IMR-90 (cell line): Measurements from ENCODE around the gene ZNF587B. TPM values are rescaled to one million over a fixed set of nuclear protein-coding genes. Genes with fewer than 3 reads are reported as not detected.

Experiments used
- ATAC-seq: fragments of 200-7000 bp; cut with Tn5 transposase; 2 replicates; pipeline ENCODE4 v1.9.1; 2020; ENCODE audit warnings: low read depth, mild to moderate bottlenecking, moderate library complexity
- BruUV-seq: library from RNA; stranded (reverse); fragments of 400-500 nt; replicated peaks from 2 replicates; lab custom pipeline; 2021; lab: Mats Ljungman, UMichigan
- CTCF ChIA-PET: fragments of 300-600 bp; formaldehyde crosslinking; extraction: SDS; loops from one replicate; lab custom pipeline; 2021; ENCODE audit warnings: antibody characterized with exemption; lab: Yijun Ruan, JAX
- POLR2A ChIA-PET: fragments of 300-600 bp; sonication (Branson Sonifier 250); formaldehyde crosslinking; loops from one replicate; lab custom pipeline; 2022; ENCODE audit warnings: antibody characterized with exemption; ENCODE audit not compliant: unreplicated experiment; lab: Charles Lee
- DNase-seq: peaks from one replicate; pipeline ENCODE4 v3.0.0; 2013
- H2AFZ ChIP-seq: replicated peaks from 2 replicates; pipeline ENCODE3; 2013; ENCODE audit warnings: low read length, mild to moderate bottlenecking; ENCODE audit not compliant: poor library complexity
- H2AK5ac ChIP-seq: 2 replicates; pipeline ENCODE4 v1.6.1; 2013; ENCODE audit warnings: low read depth, low read length, inconsistent platforms
- H2AK9ac ChIP-seq: replicated peaks from 2 replicates; pipeline ENCODE3; 2013; ENCODE audit warnings: mild to moderate bottlenecking, low read depth, low read length, moderate library complexity; ENCODE audit not compliant: poor library complexity
- H2BK120ac ChIP-seq: 2 replicates; pipeline ENCODE4 v1.6.1; 2013; ENCODE audit warnings: low read depth, low read length, inconsistent platforms
- H2BK15ac ChIP-seq: 3 replicates; pipeline ENCODE4 v1.6.1; 2013; ENCODE audit warnings: low read depth, low read length, inconsistent platforms
- H2BK20ac ChIP-seq: 2 replicates; pipeline ENCODE4 v1.6.1; 2013; ENCODE audit warnings: low read depth, mild to moderate bottlenecking, inconsistent platforms, low read length, moderate library complexity
- H2BK5ac ChIP-seq: 2 replicates; pipeline ENCODE4 v1.6.1; 2013; ENCODE audit warnings: mild to moderate bottlenecking, low read depth, low read length, inconsistent platforms; ENCODE audit not compliant: poor library complexity, severe bottlenecking
- H3K14ac ChIP-seq: replicated peaks from 2 replicates; pipeline ENCODE4 v1.6.1; 2013; ENCODE audit warnings: low read depth, low read length, inconsistent platforms
- H3K18ac ChIP-seq: 2 replicates; pipeline ENCODE4 v1.6.1; 2013; ENCODE audit warnings: low read depth, low read length, control low read depth
- H3K23ac ChIP-seq: 2 replicates; pipeline ENCODE4 v1.6.1; 2013; ENCODE audit warnings: low read depth, low read length, inconsistent platforms
- H3K27ac ChIP-seq: 2 replicates; pipeline ENCODE4 v1.5.1; 2013; ENCODE audit warnings: mild to moderate bottlenecking, control low read depth, low read length; ENCODE audit not compliant: insufficient read depth
- H3K27me3 ChIP-seq: 2 replicates; pipeline ENCODE4 v1.6.1; 2013; ENCODE audit warnings: low read length; ENCODE audit not compliant: control insufficient read depth, insufficient read depth
- H3K36me3 ChIP-seq: 2 replicates; pipeline ENCODE4 v1.6.1; 2013; ENCODE audit warnings: low read length, mixed read lengths; ENCODE audit not compliant: control insufficient read depth, insufficient read depth
- H3K4ac ChIP-seq: 2 replicates; pipeline ENCODE4 v1.6.1; 2013; ENCODE audit warnings: low read depth, low read length, inconsistent platforms
- H3K4me1 ChIP-seq: 2 replicates; pipeline ENCODE4 v1.6.1; 2013; ENCODE audit warnings: low read length, mixed read lengths; ENCODE audit not compliant: control insufficient read depth, insufficient read depth
- H3K4me2 ChIP-seq: 2 replicates; pipeline ENCODE4 v1.6.1; 2013; ENCODE audit warnings: low read depth, mild to moderate bottlenecking, control low read depth, low read length, moderate library complexity
- H3K4me3 ChIP-seq: 2 replicates; pipeline ENCODE4 v1.5.1; 2013; ENCODE audit warnings: low read depth, mild to moderate bottlenecking, control low read depth, low read length, moderate library complexity; ENCODE audit not compliant: insufficient read depth
- H3K56ac ChIP-seq: 2 replicates; pipeline ENCODE4 v1.6.1; 2013; ENCODE audit warnings: low read length, inconsistent platforms; ENCODE audit not compliant: insufficient read depth; ENCODE audit errors: extremely low read depth
- H3K79me1 ChIP-seq, 2 experiments: 2 replicates each; pipeline ENCODE4 v1.6.1; 2013; ENCODE audit warnings: low read length in 2 of 2, inconsistent platforms in 1 of 2, low read depth in 1 of 2
- H3K9ac ChIP-seq: 2 replicates; pipeline ENCODE4 v1.6.1; 2013; ENCODE audit warnings: low read depth, low read length, control low read depth
- H3K9me1 ChIP-seq: 2 replicates; pipeline ENCODE4 v1.6.1; 2013; ENCODE audit warnings: low read length, inconsistent platforms; ENCODE audit not compliant: insufficient read depth
- H3K9me3 ChIP-seq: 2 replicates; pipeline ENCODE4 v1.6.1; 2013; ENCODE audit warnings: low read length; ENCODE audit not compliant: control insufficient read depth, insufficient read depth
- H4K20me1 ChIP-seq: 2 replicates; pipeline ENCODE4 v1.6.1; 2013; ENCODE audit warnings: low read length, inconsistent platforms; ENCODE audit not compliant: insufficient read depth
- H4K5ac ChIP-seq: 2 replicates; pipeline ENCODE4 v1.6.1; 2013; ENCODE audit warnings: mild to moderate bottlenecking, low read depth, low read length, control low read depth
- H4K8ac ChIP-seq, 2 experiments: 2 replicates each; pipeline ENCODE4 v1.6.1; 2013; ENCODE audit warnings: low read depth in 2 of 2, low read length in 2 of 2, control low read depth in 1 of 2, inconsistent platforms in 1 of 2
- H4K91ac ChIP-seq: 2 replicates; pipeline ENCODE4 v1.6.1; 2013; ENCODE audit warnings: low read depth, low read length, inconsistent platforms; ENCODE audit not compliant: insufficient read depth
- BHLHE40 ChIP-seq: fragments of 150-350 bp; IDR thresholded peaks from 2 replicates; pipeline ENCODE4 v1.6.1; 2016; ENCODE audit warnings: mild to moderate bottlenecking, low read depth, low read length
- CEBPB ChIP-seq: IDR thresholded peaks from 2 replicates; pipeline ENCODE4 v1.6.1; 2012; ENCODE audit warnings: low read depth, low read length, improper control_type of control experiment
- CHD1 ChIP-seq: IDR thresholded peaks from 2 replicates; pipeline ENCODE4 v1.6.1; 2012; ENCODE audit warnings: low read depth, low read length, improper control_type of control experiment
- FOS ChIP-seq: fragments of 150-350 bp; IDR thresholded peaks from 2 replicates; pipeline ENCODE4 v1.6.1; 2016; ENCODE audit warnings: low read depth, low read length
- MAZ ChIP-seq: IDR thresholded peaks from 2 replicates; pipeline ENCODE4 v1.6.1; 2012; ENCODE audit warnings: low read depth, mild to moderate bottlenecking, low read length, improper control_type of control experiment, moderate library complexity, borderline replicate concordance
- MXI1 ChIP-seq: IDR thresholded peaks from 2 replicates; pipeline ENCODE4 v1.6.1; 2012; ENCODE audit warnings: low read depth, mild to moderate bottlenecking, low read length, moderate library complexity, borderline replicate concordance
- NFE2L2 ChIP-seq: fragments of 150-350 bp; IDR thresholded peaks from 2 replicates; pipeline ENCODE4 v1.6.1; 2016; ENCODE audit warnings: low read depth, mild to moderate bottlenecking, low read length
- POLR2A ChIP-seq: IDR thresholded peaks from 2 replicates; pipeline ENCODE4 v1.6.1; 2012; ENCODE audit warnings: mild to moderate bottlenecking, low read depth, low read length
- RAD21 ChIP-seq: IDR thresholded peaks from 2 replicates; pipeline ENCODE4 v1.6.1; 2012; ENCODE audit warnings: low read length, improper control_type of control experiment
- SMC3 ChIP-seq: fragments of 150-350 bp; IDR thresholded peaks from 2 replicates; pipeline ENCODE4 v1.6.1; 2016; ENCODE audit warnings: low read depth, mild to moderate bottlenecking, antibody characterized with exemption, low read length, moderate library complexity
- WGBS, 2 experiments: methylation state at CpG; one replicate each; pipeline versions ENCODE4 v1.1.5 to v1.1.7; 2013; ENCODE audit warnings: missing lambda C conversion rate in 2 of 2; ENCODE audit not compliant: insufficient read length in 1 of 2; ENCODE audit errors: extremely low coverage in 2 of 2; 5-methylcytosine and 5-hydroxymethylcytosine counted together
- dilution Hi-C: fragments of 300-500 bp; cut with HindIII; formaldehyde crosslinking; loops from one replicate; pipeline ENCODE4 v1.14.3; 2018; ENCODE audit warnings: low sequenced_read_pairs; ENCODE audit not compliant: unreplicated experiment
- in situ Hi-C: fragments of 300-500 bp; cut with MboI; formaldehyde crosslinking; loops from 3 replicates; pipeline ENCODE4 v1.14.3; 2019; ENCODE audit warnings: low sequenced_read_pairs, inconsistent platforms, mixed read lengths
- intact Hi-C: fragments of 100-400 bp; cut with micrococcal nuclease; formaldehyde crosslinking; loops from 2 replicates; pipeline ENCODE4 v1.10.0; 2022
- polyA plus RNA-seq, 3 experiments: library from polyadenylated mRNA; depleted of rRNA; stranded (reverse); fragments of >200 nt; gene quantifications; 2 replicates each; pipeline ENCODE4 v1.2.3, GENCODE V29; 2012; ENCODE audit warnings: low replicate concordance in 1 of 3
- total RNA-seq: library from RNA; depleted of rRNA; stranded (reverse); fragments of >200 nt; gene quantifications from 2 replicates; pipeline ENCODE4 v1.2.3, GENCODE V29; 2012
- TF ChIP-seq, protein P1 (sequence below): fragments of 150-350 bp; IDR thresholded peaks from 2 replicates; pipeline ENCODE4 v1.6.1; 2017; ENCODE audit warnings: mild to moderate bottlenecking, antibody characterized with exemption, low read length, low read depth
- TF ChIP-seq, protein P2 (sequence below): conservative IDR thresholded peaks from 2 replicates; pipeline ENCODE4 v1.5.1; 2012; ENCODE audit warnings: mild to moderate bottlenecking, low read depth, low read length, improper control_type of control experiment
- TF ChIP-seq, protein P3 (sequence below): fragments of 150-350 bp; IDR thresholded peaks from 2 replicates; pipeline ENCODE4 v1.6.1; 2016; ENCODE audit warnings: low read depth, mild to moderate bottlenecking, low read length, moderate library complexity, borderline replicate concordance

Gene ZNF587B
- total and polyA plus RNA-seq, 2 of the 4 experiments (the other 2 are of a cell fraction) = 3.7 to 33.9 TPM

DNA sequence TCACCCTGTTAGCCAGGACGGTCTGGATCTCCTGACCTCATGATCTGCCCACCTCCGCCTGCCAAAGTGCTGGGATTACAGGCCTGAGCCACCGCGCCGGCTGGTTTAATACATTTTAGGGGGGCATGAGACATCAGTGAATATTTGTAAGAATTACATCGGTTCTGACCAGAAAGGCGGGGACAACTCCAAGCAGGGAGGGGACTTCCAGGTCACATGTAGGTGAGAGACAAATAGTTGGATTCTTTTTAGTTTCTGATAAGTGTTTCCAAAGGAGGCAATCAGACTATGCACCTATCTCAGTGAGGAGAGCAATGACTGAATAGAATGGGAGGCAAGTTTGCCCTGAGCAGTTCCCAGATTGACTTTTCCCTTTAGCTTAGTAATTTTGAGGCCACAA, 11.7 kb upstream of the ZNF587B start:
- Histone ChIP-seq H3K36me3 (no peaks in the 10 kb centered on the region; the same call in 1 of the 2 replicates), H3K18ac (no peak overlapping the region), H4K91ac (no peak overlapping the region), H3K9me3 (no peaks in the 10 kb centered on the region), H3K4me1 (peaks cover 5% of the 10 kb centered on the region), H4K5ac (no peak overlapping the region), H4K8ac (peak overlapping the region; percentile 7 to 37; a peak in 3 of 4 replicates), H3K56ac (no peak overlapping the region), H2AK5ac (peak overlapping the region; percentile 60; the same call in 1 of the 2 replicates), H2AFZ (no peak overlapping the region), H3K27ac (no peak overlapping the region), H2AK9ac (no peak overlapping the region), H3K4me2 (no peak overlapping the region), H3K9me1 (peaks cover 4% of the 10 kb centered on the region), H2BK5ac (no peak overlapping the region), H3K4me3 (no peak overlapping the region), H3K27me3 (no peaks in the 10 kb centered on the region), H4K20me1 (no peaks in the 10 kb centered on the region; the same call in 1 of the 2 replicates), H3K79me1 (peaks cover 4 to 62% of the 10 kb centered on the region in 2 experiments; a peak in 3 of 4 replicates), H3K9ac (no peak overlapping the region), H2BK120ac (no peak overlapping the region), H3K4ac (no peak overlapping the region), H2BK20ac (no peak overlapping the region), H3K14ac (no peak overlapping the region), H3K23ac (0 out of 2 replicates have a peak overlapping the region, but pooled peaks have one; percentile 51), H2BK15ac (no peak overlapping the region)
- 100% methylated on average over 4 of the region's 7 CpGs; no CpG with 5 or more reads in 1 of the 2 experiments for WGBS, 2 experiments
- intact Hi-C loops (no loop called here), in situ Hi-C loops (no loop called here), dilution Hi-C loops (no loop called here)
- no peak for DNase-seq
- CTCF ChIA-PET = no interaction called here
- POLR2A ChIA-PET = no interaction called here
- BruUV-seq = no TSS peak
- ATAC-seq = no peak
- TF ChIP-seq CEBPB = no peak
- no peak for TF ChIP-seq FOS
- no peak for TF ChIP-seq MAZ
- TF ChIP-seq, protein P1, sequence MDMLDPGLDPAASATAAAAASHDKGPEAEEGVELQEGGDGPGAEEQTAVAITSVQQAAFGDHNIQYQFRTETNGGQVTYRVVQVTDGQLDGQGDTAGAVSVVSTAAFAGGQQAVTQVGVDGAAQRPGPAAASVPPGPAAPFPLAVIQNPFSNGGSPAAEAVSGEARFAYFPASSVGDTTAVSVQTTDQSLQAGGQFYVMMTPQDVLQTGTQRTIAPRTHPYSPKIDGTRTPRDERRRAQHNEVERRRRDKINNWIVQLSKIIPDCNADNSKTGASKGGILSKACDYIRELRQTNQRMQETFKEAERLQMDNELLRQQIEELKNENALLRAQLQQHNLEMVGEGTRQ = no peak
- no peak for TF ChIP-seq NFE2L2
- TF ChIP-seq BHLHE40 = no peak
- no peak for TF ChIP-seq CHD1
- TF ChIP-seq, protein P2, sequence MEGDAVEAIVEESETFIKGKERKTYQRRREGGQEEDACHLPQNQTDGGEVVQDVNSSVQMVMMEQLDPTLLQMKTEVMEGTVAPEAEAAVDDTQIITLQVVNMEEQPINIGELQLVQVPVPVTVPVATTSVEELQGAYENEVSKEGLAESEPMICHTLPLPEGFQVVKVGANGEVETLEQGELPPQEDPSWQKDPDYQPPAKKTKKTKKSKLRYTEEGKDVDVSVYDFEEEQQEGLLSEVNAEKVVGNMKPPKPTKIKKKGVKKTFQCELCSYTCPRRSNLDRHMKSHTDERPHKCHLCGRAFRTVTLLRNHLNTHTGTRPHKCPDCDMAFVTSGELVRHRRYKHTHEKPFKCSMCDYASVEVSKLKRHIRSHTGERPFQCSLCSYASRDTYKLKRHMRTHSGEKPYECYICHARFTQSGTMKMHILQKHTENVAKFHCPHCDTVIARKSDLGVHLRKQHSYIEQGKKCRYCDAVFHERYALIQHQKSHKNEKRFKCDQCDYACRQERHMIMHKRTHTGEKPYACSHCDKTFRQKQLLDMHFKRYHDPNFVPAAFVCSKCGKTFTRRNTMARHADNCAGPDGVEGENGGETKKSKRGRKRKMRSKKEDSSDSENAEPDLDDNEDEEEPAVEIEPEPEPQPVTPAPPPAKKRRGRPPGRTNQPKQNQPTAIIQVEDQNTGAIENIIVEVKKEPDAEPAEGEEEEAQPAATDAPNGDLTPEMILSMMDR = no peak
- no peak for TF ChIP-seq POLR2A
- no peak for TF ChIP-seq SMC3
- TF ChIP-seq RAD21 = no peak
- TF ChIP-seq, protein P3, sequence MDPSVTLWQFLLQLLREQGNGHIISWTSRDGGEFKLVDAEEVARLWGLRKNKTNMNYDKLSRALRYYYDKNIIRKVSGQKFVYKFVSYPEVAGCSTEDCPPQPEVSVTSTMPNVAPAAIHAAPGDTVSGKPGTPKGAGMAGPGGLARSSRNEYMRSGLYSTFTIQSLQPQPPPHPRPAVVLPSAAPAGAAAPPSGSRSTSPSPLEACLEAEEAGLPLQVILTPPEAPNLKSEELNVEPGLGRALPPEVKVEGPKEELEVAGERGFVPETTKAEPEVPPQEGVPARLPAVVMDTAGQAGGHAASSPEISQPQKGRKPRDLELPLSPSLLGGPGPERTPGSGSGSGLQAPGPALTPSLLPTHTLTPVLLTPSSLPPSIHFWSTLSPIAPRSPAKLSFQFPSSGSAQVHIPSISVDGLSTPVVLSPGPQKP = no peak
- TF ChIP-seq MXI1 = no peak
